Glutamatergic neuron (in vitro differentiated cells): Measurements from ENCODE around the gene PPIL6. TPM values are rescaled to one million over a fixed set of nuclear protein-coding genes. Genes with fewer than 3 reads are reported as not detected.

Experiments used
- DNase-seq: peaks from one replicate; pipeline ENCODE4 v3.0.0; 2022
- H3K27ac Mint-ChIP-seq: one replicate; pipeline ENCODE4 v1.8.0; 2020; ENCODE audit warnings: mild to moderate bottlenecking, mixed read lengths, inconsistent platforms; ENCODE audit not compliant: unreplicated experiment
- H3K27me3 Mint-ChIP-seq: one replicate; pipeline ENCODE4 v1.8.0; 2020; ENCODE audit warnings: mild to moderate bottlenecking, moderate library complexity, mixed read lengths, inconsistent platforms; ENCODE audit not compliant: unreplicated experiment
- H3K36me3 Mint-ChIP-seq: one replicate; pipeline ENCODE4 v1.8.0; 2020; ENCODE audit warnings: mild to moderate bottlenecking, mixed read lengths, inconsistent platforms; ENCODE audit not compliant: unreplicated experiment
- H3K4me1 Mint-ChIP-seq: one replicate; pipeline ENCODE4 v1.8.0; 2020; ENCODE audit warnings: mild to moderate bottlenecking, low read depth, mixed read lengths, inconsistent platforms; ENCODE audit not compliant: unreplicated experiment
- H3K4me3 Mint-ChIP-seq: one replicate; pipeline ENCODE4 v1.8.0; 2020; ENCODE audit warnings: mild to moderate bottlenecking, mixed read lengths, inconsistent platforms; ENCODE audit not compliant: unreplicated experiment
- H3K9me3 Mint-ChIP-seq: one replicate; pipeline ENCODE4 v1.8.0; 2020; ENCODE audit warnings: mild to moderate bottlenecking, moderate library complexity, mixed read lengths, inconsistent platforms; ENCODE audit not compliant: unreplicated experiment
- total RNA-seq: library from RNA; stranded (reverse); fragmentation: NEBNext Ultra II Directional; extraction: Animal tissue kit (Norgen Biotek cat#: 25700); gene quantifications from one replicate; pipeline ENCODE4 v1.2.1, GENCODE V29; 2021; ENCODE audit not compliant: unreplicated experiment
- TF ChIP-seq, protein P1 (sequence below): fragments of 200-600 bp; sonication (generic); IDR thresholded peaks from one replicate; pipeline ENCODE4 v1.5.0; 2021; ENCODE audit not compliant: partially characterized antibody, unreplicated experiment

The PPIL6 gene
- total RNA-seq, 1 donor from 2014 or later, result 0.83 TPM

DNA sequence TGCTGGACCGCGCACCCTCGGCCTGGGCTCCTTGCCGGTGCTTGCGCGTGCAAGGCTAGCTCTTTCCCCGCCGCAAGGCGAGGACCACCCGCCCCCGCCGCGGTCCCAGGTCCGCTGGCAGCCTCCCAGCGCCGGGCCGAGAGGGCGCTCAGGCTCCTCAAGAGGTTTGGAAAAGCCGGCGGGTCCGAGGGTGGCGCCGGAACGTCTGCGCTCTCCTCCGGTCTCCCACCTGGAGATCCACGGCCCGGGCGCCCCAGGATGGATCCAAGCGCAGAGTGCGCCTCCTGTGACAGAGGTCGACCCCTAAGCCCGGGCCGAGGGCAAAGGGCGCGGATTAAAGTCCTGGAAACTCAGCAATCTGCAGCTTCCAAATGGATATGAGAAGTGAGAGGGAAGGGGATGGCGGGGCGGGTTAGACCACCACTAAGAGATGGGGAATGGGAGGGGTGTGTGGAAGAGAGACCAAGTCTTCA lies 15.7 kb upstream of the PPIL6 start:
- Mint-ChIP-seq H3K27ac (peak overlapping the region; percentile 41), H3K4me1 (peaks cover 23% of the 10 kb centered on the region), H3K27me3 (peaks cover 15% of the 10 kb centered on the region), H3K9me3 (peaks cover 20% of the 10 kb centered on the region), H3K36me3 (no peaks in the 10 kb centered on the region), H3K4me3 (peak overlapping the region; percentile 92)
- TF ChIP-seq, protein P1, sequence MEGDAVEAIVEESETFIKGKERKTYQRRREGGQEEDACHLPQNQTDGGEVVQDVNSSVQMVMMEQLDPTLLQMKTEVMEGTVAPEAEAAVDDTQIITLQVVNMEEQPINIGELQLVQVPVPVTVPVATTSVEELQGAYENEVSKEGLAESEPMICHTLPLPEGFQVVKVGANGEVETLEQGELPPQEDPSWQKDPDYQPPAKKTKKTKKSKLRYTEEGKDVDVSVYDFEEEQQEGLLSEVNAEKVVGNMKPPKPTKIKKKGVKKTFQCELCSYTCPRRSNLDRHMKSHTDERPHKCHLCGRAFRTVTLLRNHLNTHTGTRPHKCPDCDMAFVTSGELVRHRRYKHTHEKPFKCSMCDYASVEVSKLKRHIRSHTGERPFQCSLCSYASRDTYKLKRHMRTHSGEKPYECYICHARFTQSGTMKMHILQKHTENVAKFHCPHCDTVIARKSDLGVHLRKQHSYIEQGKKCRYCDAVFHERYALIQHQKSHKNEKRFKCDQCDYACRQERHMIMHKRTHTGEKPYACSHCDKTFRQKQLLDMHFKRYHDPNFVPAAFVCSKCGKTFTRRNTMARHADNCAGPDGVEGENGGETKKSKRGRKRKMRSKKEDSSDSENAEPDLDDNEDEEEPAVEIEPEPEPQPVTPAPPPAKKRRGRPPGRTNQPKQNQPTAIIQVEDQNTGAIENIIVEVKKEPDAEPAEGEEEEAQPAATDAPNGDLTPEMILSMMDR, result no peak
- DNase-seq, result no peak

DNA sequence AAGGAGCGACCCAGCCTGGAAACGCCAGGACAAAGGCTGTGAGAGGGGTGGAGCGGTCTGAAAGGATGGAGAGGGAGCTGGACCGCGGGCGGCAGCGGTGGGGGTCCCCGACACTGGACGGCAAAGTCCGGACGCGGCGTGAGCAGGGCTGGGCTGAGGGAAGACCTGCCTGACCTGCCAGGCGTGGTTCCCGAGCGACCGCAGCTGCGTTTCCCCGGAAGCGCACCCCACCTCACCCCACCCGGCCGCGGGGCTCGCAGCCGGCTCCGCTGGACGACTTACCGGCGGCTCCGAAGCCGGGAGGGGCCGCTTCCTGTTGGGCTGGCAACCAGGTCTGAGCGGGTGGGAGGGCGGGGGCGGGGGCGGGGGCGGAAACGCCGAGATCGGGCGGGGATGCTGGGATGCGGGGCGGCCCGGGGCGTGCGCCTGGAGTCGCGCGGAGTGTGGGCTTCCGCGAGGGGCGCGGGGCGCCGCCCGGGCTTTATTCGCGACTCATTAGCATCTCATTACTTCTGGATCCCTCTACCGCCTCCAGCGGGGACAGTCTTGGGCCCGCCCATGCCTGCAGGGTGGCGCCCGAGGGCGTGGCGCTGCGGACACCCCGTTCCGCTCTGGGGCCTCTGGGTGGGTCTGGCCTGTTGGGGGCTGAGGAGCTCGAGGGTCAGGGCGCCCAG lies 15.1 kb upstream of the PPIL6 start, which contains the start of gene MICAL1:
Gene MICAL1, minus strand, starts transcription at position 336 of the 674 bp plus-strand sequence. CDS start 1,576 bp downstream, outside the sequence.
- peak; percentile 87 for DNase-seq
- peak within 1 kb of the TSS; percentile 99 for H3K27ac Mint-ChIP-seq
- H3K27me3 Mint-ChIP-seq, result peaks cover 15% of the 10 kb centered on the region
- H3K9me3 Mint-ChIP-seq, result peaks cover 22% of the 10 kb centered on the region
- H3K4me1 Mint-ChIP-seq, result peaks cover 27% of the 10 kb centered on the region
- H3K36me3 Mint-ChIP-seq, result peaks cover 4% of the 10 kb centered on the region
- TF ChIP-seq, protein P1, result peak; percentile 43
- peak within 1 kb of the TSS; percentile 94 for H3K4me3 Mint-ChIP-seq

DNA sequence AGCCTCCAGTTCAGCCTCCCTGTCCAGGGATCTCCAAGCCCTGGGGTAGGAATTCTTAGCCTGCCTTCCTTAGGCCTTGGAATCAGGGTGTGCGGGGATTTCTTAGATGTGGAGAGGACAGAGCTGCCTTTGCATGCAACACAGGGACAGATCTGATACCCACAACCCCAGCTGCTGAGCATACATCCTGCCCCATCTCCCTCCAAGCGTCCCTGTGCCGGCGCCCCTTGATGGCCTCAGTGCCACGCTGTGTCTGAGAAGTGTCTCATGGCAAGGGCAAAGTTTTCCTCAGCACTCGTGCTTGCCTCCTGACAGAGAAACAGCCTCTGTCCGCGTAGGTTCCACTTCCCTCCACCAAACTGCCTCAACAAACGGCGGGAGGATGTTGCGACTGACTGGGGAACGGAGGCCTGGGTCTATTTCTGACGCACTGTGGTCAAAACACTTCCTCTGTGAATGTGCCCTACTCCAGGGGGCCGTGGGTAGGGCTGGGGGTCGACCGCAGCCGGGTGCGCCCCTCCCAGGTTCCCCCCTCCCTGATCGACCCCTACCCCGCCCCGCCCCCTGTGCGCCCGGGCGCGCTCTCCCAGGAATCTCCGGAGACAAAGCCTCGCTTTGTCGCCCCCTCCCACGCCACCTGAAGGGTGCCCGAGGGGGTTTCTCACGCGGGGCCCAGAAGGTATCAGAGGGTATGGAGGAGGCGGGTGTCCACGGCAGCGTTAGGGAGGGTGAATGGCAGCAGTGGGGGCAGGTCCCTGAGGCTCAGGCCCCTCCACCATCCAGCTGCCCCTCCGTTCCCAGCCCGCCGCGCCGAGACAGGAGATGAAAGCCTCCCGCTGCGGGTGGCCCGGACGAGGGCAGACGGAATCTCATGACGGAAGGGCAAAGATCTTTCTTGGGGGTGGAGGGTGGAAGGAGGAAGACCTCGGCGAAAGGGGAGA lies 14.3 kb upstream of the PPIL6 start:
- Mint-ChIP-seq H3K4me1 (peaks cover 27% of the 10 kb centered on the region), H3K27me3 (peaks cover 19% of the 10 kb centered on the region), H3K27ac (peak overlapping the region; percentile 99), H3K36me3 (peaks cover 5% of the 10 kb centered on the region), H3K4me3 (peak overlapping the region; percentile 94), H3K9me3 (peaks cover 23% of the 10 kb centered on the region)
- TF ChIP-seq, protein P1, result no peak
- DNase-seq, result peak; percentile 60

DNA sequence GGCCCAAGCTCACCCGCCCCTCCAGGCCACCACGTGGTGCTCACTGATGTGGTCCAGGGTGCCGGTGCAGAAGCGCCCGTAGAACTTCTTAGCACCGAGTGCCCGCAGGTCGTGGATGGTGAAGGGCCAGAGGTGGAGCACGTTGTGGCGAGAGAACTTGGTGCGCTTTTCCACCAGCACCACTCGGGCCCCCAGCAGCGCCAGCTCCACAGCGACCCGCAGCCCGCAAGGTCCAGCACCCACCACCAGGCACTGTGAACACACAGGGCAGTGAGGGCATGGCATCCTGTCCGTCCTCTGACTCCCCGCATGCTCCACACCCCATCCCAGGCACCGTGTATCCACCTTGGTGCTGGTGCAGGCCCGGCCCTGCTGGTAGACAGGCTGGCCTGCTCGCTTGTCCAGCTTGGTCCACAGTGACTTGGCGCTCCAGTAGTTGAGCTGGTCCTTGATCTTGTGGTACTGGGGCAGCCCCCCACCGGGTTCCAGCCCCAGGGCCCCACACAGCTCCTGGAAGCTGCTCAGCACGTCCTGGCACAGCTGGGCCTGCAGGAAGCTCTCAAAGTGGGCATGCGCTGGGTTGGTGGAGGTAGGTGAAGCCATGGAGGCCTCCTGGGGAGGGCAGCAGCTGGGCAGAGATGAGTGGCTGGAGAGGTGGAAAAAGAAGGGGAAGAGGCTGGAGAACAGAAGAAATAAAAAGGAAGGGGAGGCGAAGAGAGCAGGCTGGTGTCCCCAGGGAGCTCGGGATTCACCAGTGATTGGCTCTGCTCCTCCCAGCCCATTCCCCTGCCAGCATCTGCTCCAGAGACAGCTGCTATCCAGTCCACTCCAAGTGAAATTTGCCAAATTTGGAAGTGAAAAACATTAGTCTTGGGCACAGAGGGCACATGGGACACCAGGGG lies 13.4 kb upstream of the PPIL6 start:
- Mint-ChIP-seq H3K9me3 (peaks cover 24% of the 10 kb centered on the region), H3K27me3 (peaks cover 19% of the 10 kb centered on the region), H3K4me1 (peaks cover 28% of the 10 kb centered on the region), H3K36me3 (peaks cover 5% of the 10 kb centered on the region), H3K4me3 (peak overlapping the region; percentile 94), H3K27ac (peak overlapping the region; percentile 99)
- TF ChIP-seq, protein P1, result no peak
- peak; percentile 89 for DNase-seq
